ENCODE data around the gene SRC.
"Not testable (repeated sequence)": the region's sequence is repeated elsewhere in the genome, so short reads cannot be mapped to it uniquely, and the experiment has no call there.

SRC gene

GRCh38 chr20:37365760-37366638, 20.1 kb downstream of the SRC start:
- DNase-seq: no peak

GRCh38 chr20:37366743-37367142, 20.8 kb downstream of the SRC start:
- no peak for DNase-seq

- no peak for DNase-seq
Measured at GRCh38 chr20:37369846-37370245, 23.9 kb downstream of the SRC start.

DNA sequence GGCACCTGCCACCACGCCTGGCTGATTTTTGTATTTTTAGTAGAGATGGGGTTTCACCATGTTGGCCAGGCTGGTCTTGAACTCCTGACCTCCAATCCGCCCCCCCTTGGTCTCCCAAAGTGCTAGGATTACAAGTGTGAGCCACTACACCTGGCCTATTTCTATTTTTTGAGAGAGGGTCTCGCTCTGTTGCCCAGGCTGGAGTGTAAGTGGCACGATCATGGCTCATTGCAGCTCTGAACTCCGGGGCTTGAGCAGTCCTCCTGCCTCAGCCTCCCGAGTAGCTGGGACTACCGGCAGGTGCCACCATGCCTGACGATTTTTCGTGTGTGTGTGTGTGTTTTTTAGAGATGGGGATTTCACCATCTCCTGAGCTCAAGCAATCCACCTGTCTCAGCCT, 25.9 kb downstream of the SRC start:
- DNase-seq: not testable (repeated sequence)

- DNase-seq: no peak
Measured at GRCh38 chr20:37372441-37372840, 26.5 kb downstream of the SRC start.

DNA sequence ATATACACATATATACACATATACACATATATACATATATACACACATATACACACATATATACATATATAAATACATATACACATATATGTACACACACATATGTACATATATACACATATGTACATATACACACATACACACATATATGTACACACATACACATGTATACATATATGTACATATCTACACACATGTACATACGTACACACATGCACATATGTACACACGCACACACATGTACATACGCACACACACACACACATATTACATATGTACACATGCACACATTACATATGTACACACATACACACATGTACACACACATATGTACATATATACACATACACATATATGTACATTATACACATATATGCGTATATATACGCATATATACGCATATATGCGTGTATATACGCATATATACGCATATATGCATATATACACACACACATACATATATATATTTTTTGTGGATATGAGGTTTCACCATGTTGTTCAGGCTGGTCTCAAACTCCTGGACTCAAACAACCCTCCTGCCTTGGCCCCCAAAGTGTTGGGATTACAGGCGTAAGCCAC, 27.2 kb downstream of the SRC start:
- no peak for DNase-seq

- DNase-seq: no peak
Measured at GRCh38 chr20:37375227-37375626, 29.3 kb downstream of the SRC start.

DNA sequence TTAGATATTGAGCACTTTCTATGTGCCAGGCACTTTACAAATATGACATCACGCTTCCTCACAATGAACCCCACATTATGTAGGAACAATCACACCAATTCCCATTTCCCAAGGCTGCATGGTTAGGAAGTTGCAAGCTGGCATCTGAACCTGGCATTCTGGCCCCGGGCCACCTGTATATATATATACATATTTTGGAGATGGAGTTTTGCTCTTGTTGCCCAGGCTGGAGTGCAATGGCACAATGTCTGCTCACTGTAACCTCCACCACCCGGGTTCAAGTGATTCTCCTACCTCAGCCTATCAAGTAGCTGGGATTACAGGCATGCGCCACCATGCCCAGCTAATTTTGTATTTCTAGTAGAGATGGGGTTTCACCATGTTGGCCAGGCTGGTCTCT, 30.4 kb downstream of the SRC start:
- DNase-seq: no peak

- DNase-seq: no peak
Measured at GRCh38 chr20:37376791-37377190, 30.9 kb downstream of the SRC start.

GRCh38 chr20:37377346-37378081, 31.6 kb downstream of the SRC start:
- DNase-seq: no peak

- no peak for DNase-seq
Measured at GRCh38 chr20:37378420-37378784, 32.5 kb downstream of the SRC start.

- no peak for DNase-seq
Measured at GRCh38 chr20:37378785-37379598, 33.1 kb downstream of the SRC start.

GRCh38 chr20:37379967-37380828, 34.3 kb downstream of the SRC start:
- DNase-seq: no peak

DNA sequence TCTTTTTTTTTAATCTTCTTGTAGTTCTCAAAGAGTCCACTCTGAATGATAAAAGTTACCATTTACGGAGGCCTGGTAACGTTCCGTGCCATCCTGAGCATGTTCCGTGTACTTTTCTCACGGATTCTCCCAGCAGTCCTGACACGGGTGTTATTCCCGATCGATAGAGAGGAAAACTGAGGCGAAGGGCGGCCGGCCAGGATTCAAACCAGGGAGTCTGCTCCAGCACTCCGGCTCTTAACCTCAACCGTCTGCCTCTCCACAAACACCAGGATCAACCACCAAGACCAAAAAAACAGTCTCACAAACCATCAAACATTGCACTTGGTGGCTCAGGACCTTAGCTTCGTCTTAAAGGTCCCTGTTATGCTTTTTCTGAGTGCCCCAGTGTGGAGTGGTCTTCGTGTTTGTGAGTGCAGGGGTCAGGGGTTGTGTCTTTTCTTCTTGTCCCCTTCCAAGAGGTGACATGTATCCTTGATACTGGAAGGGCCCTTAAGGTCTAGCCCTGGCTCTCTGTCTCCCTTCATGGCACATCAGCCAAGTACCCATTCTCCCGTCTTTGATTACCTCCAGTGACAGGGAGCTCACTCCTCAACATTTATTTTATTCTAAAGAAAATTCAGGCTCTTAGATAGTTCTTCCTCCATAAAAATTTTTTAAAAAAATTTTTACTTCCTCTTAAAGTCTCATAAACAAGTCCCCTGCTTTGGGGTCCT, 35.1 kb downstream of the SRC start:
- no peak for DNase-seq

DNA sequence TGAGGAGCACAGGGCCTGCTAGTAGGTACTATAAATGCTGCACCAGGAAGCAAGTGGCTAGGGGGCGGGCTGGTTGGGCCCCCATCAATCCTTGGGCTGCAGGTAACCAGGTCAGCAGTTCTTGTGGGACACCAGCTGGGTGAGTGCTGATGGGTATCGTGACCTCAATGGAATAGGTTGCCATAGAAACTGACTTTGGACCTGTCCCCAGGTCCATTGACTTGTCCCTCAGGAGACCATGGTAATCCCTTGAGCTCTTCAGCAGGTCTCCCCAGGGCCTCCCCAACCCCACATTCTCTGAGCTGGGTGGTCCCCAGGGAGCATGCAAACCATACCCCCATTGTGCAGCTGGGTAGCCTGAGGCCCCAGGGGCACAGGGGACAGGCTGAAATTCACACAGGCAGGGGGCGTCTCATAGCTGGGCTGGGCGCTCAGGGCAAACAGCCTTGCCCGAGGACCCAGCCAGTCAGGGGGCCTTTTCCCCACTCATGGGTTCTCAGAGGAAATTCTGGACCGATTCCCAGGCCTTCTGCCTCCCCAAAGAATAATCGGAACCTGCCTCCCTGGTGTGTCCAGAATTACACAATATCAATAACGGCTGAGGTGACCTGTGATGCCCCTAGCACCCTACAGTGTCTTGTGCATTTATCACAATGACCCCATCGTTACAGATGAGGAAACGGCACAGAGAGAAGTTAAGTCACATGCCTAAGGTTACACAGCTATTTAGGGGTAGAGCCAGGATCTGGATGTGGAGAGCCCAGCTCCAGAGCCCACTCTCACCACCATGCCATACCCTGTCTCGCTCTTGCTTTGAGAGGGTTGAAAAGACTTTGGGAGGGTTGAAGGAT, 35.9 kb downstream of the SRC start:
- DNase-seq: no peak

DNA sequence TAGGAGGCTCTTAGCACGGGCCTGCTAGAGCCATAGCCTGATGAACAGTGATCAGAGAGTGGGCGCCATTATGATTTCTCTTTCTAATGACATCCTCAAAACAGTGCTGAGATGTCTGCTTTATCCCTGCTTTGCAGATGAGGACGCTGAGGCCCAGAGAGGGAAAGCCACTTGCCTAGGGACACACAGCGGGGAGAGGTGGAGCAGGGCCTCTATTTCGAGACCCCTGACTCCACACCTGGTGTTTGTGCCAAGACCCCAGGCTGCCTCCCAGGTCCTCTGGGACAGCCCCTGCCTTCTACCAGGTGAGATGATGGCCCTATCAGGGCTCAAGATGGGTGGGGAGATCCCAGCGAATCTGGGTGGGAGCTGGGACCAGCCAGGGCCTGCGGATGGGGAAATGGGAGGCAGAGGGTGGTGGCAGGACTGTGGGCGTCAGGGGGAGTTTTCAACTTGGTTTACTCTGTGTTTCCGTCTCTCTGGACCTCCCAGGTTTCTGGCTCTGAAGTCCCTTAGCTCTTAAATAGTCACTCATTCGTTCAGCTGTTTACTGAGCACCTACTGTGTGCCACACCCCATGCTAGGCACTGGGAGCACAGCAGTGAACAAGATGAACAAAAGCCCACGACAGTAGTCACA, 36.7 kb downstream of the SRC start:
- no peak for DNase-seq

- no peak for DNase-seq
Measured at GRCh38 chr20:37383229-37383989, 37.5 kb downstream of the SRC start.

DNA sequence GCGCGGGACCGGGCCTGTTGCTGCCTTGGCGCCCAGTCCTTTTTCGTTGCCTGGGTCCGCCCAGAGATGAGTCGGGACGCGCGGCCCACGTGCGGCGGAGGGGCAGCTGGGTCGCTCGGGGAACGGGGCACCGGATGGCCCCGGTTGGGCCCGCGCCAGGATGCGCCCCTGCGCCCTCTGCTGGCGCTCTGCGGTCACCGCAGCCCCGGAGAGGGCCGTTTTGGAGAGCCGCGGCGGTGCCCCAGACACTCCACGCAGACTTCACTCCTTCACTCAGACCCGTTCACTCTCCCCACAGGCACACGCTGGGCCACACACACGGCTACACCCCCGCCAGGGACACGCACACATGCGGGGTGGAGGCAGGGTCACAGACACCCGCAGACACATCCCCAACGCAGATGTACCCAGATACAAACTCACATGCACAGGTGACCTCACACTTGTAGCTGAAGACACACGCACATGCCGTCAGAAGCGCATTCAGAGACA, 38.8 kb downstream of the SRC start:
- DNase-seq: peak; percentile 64 to 79

GRCh38 chr20:37385176-37385575, 39.2 kb downstream of the SRC start:
- no peak for DNase-seq
